GM19397 (cell line): ENCODE data around the gene PLPP6.

Source experiments
- ATAC-seq: cut with Tn5 transposase; IDR thresholded peaks from one replicate; pipeline ENCODE4 v1.9.1; 2021; ENCODE audit warnings: mild to moderate bottlenecking, moderate library complexity; ENCODE audit not compliant: unreplicated experiment

The PLPP6 gene

DNA sequence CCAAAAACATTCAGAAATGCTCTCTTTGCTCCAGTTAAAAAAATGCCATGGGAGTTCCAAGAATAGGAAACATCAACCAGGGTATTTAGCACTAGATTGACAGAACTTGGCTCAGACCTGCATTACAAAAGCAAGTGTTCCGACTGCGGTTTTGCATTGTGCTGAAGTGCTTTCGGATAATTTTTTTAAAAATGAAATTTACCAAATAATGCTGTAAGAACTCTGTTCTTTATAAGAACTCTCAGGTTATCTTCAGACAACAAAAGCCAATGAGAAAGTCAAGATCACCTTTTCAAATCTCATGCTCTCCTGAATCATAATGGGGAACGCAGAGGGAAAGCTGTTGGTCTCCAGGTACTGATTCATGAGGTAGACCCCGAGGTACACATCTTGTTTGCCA lies 483 bp upstream of the PLPP6 start:
- ATAC-seq = no peak

DNA sequence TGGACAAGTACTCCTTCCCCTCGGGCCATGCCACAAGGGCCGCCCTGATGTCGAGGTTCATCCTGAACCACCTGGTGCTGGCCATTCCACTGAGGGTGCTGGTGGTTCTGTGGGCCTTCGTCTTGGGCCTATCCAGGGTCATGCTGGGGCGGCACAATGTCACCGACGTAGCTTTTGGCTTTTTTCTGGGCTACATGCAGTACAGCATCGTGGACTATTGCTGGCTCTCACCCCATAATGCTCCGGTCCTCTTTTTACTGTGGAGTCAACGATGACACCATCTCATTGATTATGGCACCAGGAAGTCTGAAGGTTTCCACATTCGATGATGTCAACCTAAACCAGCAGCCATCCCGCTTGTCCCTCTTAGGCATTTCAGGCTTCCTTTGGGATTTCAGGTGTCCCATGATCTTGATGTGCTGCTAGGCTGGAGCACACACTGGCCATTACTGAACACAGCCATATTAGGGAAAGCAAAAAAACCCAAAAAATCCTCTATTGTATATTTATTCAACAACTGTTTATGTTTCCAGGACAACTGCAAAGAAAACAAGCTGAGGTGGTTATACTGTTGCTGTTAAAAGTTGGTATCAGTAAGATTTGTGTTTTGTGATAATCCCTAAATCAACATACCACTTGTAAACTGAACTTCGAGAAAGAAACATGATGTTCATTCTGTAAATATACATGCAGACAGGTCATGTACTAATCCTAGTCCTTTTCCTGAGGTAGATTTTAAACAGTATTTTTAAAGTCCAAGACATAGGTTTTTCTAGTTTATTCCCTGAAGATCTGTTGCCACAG lies 1.1 kb downstream of the PLPP6 start:
- ATAC-seq = no peak

DNA sequence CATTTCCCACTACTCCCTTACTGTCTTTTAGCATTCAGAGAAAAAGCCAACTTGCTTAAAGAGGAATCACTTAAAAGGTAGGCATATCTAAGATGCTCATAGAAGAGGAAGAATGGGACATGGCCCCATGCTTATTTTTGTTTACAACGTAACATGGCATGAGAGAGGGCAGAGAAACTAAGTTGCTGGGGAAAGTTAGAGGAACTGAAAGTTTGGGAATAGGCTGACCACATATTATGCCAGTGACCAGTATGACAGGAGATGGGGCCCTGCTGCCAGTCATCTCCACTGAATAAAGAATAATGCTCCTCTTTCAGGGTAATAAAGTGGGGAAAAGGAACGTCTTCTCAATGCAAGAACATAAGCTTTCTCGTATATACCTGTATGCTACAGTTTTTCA lies 1.9 kb downstream of the PLPP6 start:
- ATAC-seq = no peak

DNA sequence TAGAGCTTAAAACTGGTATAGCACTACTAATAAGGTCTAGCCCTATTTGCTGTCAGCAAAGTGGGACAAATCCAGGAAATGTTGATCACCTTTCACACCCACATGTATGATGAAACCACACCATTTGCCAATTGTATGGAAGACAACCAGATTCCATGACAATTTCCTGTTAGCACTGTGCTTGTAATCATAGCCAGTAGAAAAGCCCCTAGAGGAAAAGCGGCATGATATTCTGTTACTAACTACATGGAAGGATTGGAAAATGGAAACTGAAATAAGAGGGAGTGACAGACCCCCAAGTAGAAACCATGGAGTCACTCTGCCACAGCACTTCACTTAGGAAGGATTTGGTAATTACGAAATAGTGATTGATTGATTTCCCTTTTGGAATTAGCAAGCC lies 3.3 kb downstream of the PLPP6 start:
- no peak for ATAC-seq

DNA sequence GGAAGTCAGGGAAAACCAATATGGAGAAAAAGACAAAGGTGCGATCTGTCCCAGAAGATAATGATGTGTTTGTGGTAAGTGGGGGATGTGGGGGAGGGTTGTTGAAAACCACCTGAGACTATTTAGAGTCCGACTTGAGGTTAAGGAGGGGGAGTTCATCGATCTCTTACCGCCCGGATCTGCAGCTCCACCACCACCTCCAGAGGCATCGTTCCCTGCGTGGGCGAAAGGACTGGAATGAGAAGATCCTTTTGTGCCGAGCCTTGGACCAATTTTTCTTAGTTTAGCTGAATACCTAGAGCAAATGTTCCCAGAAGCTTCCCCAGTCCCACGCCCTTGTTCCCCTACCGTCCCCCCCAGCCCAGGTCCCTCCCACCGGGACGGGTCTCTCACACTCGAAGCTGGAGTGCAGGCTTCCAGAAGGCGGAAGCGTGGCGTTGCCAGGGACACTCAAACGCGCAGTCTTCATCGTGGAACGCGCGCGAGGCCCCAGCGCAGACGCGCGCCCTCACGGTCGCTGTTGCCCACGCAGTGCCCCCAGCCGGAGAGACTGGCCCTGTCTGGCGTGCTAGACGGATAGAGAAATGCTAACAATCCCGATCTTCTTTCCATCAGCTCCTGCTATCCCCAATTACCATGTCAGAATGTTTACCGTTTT lies 4.1 kb downstream of the PLPP6 start, which contains the start of gene SPATA6L:
SPATA6L (minus strand) TSS at position 439 of the 658 bp plus-strand sequence; CDS start at position 209, 230 bp downstream.
- no peak for ATAC-seq

DNA sequence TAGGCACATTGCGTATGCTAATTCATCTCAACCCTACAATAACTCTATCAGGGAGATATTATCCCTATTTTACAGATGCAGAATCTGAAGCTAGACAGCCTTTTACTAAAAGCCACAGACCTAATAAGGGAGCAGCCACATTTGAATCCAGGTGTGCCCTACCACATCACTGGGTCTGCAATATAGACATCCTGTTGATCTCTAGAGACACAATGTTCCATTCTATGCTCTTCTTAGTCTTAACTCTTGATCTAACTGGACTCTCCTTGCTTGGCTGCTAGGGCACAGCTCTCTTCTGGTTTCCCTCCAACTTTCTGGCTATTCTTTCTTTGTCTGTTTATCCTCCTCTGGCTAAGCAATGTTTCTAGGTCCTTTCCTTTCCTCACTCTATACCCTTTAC lies 5.6 kb downstream of the PLPP6 start:
- no peak for ATAC-seq

DNA sequence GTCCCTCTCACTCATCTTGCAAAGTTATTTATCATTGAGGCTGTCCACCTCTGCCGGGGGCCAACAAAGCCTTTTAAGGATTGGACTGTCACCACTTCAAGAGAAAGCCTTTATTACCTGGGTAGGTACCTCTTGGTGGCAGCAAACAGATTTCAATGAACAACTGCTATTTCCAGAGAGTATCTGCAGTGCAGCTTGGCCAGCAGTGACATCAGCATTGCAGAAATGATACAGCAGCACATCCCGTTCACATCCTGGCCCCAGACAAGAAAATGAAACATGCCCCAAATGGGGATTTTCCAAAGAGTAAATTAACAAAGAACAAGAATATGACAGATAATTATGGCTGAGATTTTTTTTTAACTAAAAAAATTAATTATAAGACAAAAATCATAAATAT lies 6.5 kb downstream of the PLPP6 start:
- ATAC-seq = no peak

DNA sequence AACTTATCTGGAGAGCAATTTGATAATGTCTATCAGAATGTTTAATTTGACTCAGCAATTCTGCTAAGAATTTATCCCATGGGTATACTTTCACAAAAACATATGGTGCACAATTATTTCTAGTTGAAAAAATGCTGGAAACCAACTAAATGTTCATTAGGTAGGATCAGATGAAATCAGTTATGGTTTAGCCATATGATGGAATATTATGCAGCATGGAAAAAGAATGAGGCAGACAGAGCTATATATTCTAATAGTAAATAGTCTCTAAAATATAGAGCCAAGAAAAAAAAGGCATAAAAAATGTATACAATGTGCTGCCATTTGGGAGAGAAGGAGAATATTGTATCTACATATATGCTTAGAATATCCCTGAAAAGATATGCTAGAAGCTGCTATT lies 7.8 kb downstream of the PLPP6 start:
- ATAC-seq = no peak

DNA sequence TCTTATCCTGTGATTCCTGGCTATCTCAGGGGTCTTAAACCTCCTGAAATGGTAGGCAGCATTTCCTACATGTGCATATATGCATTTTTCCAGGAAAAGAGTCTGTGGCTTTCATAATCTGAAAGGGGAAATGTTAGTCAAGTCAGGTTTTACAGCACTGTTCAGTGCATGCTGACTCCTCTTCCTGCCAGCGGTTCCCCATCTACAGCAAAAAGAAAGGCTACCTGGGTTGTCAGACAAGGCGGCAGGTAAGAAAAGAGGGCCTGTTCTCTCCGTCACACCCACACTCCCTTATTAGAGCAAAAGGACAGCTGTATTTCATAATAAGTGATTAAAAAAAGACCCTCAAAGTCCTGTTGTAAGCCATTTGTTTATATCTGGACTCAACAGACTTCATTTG lies 8.5 kb downstream of the PLPP6 start:
- no peak for ATAC-seq

DNA sequence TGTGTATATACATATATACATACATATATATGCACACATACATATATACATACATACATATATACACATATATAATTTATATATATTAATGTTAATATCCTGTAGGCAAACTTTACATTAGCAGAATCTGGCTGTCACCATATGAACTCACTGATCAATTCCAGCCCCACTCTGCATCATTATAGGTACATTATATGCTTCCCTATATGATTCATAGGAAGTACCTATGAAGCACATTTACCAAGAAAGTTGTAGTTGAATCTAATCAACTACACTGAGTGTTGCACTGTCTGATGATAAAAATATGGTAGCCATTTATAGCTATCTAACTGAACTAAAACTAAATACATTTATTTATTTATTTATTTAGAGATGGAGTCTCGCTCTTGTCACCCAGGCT lies 9.6 kb downstream of the PLPP6 start:
- no peak for ATAC-seq

DNA sequence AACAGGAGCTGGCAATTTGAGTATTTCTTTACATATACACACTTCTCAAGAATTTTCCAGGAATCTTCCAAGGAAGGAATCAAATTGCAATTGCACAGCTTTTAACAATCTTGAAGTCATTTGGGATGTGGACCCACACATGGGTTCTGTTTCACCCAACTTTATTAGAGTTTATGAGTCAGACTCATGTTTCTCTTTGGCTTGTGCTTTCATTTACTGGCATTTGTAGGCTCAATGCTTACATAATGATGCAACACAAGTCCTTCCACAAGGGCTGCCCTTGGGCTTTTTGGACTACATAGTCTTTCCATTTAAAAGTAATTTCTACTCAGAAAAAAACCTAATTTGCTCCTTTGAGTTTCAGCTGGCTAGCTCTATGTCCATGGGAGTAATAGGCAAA lies 12.7 kb downstream of the PLPP6 start:
- ATAC-seq = no peak

DNA sequence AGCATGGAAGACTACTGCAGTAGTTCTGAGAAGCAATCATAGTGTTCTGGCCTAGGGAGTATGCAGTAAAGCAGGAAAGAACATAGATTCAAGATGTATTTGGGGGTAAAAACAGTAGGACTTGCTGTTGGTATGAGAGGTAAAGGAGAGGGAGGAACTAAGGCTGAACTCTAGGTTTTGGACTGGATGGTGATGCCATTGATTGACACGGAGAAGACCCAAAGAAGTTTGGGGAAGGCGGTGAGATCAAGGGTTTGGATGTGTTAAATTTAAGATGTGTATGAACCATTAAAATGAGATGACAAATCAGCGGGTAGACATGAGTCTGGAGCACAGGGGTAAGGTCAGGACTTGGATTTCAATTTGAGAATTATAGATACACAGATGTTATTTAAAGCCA lies 15.3 kb downstream of the PLPP6 start:
- no peak for ATAC-seq

DNA sequence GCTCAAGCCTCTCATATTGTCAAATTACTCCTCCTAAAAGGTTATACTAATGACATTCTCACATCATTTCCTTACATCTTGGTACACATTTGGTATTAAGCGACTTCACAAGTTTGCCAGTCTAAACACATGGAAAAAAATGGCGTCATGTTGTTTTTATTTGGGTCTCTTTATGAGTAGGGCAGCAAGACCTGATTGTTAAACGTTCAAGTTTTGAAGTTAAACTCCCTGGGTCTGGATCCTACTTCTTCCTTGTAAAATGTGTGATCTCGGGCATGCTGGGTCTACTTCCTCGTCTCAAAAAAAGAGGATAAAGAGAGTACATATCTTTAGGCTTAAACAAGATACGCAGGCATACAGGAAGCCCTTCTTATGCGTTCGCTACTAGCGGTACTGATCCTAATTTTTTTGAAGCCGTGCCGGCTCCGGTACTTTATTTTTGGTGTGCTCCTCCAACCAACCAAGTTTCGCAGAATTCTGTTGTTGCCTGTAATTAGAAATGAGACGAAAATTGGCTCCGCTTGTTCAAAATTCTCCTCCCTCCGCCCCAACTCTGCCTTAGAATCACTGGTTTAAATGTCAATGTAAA lies 16.7 kb downstream of the PLPP6 start:
- ATAC-seq = peak; percentile 5

DNA sequence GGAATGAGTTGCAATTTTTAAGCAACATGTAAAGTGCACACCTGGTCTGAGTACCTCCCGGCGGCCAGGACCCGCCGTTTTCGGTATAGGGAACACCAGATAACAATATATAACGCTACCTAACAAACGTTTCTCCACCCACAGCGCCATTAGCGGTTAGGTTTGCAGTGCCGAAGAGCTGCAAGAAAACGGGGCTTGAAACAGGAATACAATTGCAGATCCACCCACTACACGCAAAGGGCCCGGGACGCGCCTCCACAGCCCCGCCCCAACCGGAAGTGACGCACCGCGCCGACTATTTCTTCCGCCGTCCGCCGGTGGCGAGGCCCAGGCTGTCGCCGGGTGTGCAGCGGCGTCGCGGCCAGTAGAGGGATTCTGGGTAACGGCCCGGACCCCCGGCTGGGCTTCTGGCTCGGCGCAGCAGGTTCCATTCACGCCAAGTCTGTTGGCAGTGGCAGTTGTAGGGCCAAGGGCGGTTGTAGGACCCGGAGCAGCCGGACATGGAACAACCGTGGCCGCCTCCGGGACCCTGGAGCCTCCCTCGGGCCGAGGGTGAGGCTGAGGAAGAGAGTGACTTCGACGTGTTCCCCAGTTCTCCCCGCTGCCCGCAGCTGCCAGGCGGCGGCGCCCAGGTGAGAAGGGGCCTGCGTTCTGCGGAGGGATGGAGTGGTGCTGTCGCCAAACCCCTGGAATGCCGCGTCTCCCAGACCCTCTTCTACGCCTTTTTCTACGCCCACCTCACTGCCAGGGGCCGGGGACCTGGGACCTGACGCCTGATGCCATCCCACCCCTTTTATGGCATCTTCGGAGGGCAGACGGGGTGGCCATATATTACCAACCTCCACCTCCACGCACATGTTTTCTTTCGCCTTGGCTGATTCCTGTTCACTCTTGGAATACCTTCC lies 17.4 kb downstream of the PLPP6 start, which contains the start of gene CDC37L1:
CDC37L1 (plus strand) TSS at position 302 of the 905 bp plus-strand sequence; CDS start at position 501, 199 bp downstream.
- ATAC-seq = peak; percentile 97

DNA sequence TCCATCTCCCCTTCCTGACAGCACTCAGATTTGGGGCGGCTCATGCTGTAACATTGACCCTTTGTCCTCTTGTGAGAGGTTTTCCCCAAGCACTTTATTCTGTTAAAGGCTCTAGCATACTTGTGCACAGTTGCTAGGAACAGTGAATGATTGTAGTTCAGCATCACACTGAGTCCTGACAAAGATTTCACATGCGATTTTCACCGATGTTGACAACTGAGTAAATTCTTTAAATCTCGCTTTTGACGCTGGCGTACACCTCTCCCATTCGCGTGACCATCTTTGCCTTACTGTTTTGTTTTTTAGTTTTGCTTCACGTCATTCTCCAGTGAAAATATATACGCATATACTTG lies 18.1 kb downstream of the PLPP6 start:
- no peak for ATAC-seq

DNA sequence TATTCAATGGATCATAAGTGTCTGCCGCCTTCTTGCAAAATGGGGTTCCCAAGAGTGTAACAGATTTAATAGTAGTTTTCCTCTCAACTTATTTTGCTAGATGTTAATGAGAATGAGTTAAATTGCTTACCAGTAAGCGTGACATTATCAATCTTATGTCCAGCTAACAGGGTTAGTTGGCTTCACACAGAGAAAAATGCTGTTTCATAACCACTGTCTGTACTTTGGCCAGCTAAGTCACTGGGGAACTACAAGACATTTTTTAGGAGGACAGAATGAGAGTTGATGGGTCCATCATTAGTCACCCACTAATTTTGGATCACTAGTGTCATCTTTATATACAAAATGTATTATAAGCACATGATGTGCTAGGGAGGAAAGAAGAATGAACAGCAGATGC lies 18.7 kb downstream of the PLPP6 start:
- no peak for ATAC-seq

DNA sequence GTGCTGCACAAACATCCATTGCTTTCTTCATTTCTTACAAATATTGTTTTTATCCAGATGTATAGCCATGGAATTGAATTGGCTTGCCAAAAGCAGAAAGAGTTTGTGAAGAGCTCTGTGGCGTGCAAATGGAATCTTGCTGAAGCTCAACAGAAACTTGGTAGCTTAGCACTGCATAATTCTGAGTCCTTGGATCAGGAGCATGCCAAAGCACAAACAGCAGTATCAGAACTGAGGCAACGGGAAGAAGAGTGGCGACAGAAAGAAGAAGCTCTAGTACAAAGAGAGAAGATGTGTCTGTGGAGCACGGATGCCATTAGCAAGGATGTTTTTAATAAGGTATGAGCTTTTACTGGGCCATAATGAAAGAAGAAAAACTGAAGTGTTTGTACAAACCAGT lies 22.7 kb downstream of the PLPP6 start:
- no peak for ATAC-seq

DNA sequence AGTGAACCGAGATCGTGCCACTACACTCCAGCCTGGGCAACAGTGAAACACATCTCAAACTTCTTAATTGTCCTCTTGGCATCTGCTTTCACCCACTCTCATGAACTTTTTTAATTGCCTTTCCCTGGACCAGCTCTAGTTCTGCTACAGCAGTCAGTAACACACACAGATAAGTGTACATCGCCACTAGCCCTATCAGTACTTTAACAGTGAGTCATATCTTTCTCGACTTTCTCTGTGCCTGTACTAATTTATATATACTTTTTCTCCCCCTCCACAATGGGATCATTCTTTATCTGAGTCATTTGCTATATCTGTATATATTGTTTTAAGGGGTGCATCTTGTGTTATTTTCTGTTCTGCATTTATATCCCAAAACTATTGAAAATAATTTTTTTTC lies 24.0 kb downstream of the PLPP6 start:
- no peak for ATAC-seq

DNA sequence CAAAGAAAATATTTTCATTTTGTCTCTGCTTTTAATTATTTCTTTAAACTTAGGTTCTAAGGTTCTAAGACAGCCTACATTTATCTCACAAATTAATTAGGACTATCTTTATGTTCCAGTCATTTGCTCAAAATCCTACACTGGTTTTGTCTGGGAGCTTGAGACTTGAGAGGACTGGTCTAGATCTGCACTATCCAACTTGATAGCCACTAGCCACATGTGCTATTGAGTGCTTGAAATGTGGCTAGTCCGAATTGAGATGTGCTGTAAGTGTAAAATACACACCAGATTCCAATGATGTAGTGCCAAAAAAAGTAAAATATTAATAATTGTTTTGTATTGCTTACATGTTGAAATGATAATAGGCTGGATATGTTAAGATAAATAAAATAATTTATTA lies 24.5 kb downstream of the PLPP6 start:
- no peak for ATAC-seq

DNA sequence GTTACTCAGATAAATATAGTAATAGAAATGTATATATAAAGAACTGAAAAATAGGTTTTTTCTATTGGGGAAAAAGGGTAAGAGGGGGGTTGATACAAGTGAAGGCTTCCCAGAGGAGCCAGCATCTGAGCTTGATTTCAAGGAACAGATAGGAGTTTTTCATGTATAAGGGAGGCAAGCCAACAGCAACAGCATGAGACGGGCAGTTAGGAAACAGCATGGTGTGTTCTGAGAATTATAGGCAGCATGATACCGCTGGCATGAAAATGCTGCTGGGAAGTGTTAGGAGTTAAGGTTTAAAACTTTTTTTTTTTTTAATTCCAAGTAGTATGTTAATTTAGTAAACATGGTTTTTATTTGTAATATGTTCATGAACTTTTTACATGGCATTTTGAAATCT lies 26.9 kb downstream of the PLPP6 start:
- ATAC-seq = no peak

DNA sequence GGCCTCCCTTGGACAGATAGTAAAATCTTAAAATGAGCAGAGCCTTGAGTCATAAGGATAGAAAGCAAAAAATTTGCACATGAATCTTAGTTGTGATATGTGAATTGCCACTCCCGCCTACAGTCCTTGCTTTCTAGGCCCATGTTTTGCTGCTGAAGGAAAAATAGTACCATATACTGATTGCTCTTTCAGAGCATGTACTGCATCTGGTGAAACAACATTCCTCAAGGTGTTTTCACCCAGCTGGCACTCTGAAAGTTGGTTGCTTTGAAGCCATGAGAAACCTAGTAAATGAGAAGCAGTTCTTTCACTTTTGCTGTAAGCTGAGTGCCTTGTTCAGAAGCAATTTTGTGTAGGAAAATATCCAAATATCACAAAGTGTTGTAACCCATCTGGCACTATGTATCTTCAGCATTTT lies 27.6 kb downstream of the PLPP6 start:
- ATAC-seq = peak; percentile 57
